GM21367 (cell line): ENCODE results near the gene ZNF776.
"Not testable (repeated sequence)": the region's sequence is repeated elsewhere in the genome, so short reads cannot be mapped to it uniquely, and the experiment has no call there.

Source experiments
- ATAC-seq: cut with Tn5 transposase; IDR thresholded peaks from one replicate; pipeline ENCODE4 v1.9.1; 2021; ENCODE audit not compliant: unreplicated experiment

Gene ZNF776

DNA sequence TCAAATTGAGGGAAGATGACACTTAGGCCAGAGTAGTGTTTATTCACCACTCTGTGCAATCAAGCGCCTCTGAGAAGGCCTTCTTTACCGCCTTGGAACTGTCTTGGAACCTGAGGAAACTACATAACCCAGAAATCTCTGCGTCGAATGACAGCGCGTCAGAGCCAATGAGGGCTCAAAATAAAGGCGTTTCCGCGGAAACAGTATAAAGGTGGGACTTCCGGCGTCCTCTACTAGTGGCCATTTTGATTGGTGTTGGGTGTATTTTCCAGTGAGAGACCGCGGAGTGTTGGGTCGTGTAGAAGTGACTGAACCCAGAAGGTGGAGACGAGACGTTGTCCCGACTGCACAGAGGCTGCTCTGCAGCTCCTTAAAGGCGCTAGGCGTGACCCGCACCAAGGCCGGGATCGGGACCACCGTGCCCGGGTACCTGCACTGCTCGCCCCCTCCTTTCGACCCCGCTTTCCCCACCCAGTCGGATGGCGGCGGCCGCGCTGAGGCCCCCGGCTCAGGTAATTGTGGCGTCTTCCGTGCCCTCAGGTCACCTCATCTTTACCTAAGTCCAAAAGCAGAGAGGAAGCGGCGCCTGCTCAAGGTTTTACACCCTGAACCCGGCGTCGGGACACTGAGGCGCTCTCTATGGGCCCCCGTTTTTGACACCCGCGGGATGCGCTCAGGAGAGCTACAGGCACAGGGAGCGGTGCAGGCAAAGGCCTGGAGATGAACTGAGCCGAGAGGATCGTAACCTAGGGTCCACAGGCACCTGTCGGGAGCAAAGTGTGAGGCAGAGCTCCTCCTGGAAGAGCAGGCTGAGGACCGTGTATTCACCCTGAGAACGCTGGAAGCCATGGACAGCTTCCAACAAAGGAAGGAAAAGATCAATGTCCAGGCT is at the start of gene ZNF776:
ZNF776 (plus strand) TSS at position 236 of the 892 bp plus-strand sequence; CDS start at position 480, 244 bp downstream.
- ATAC-seq: peak; percentile 92

DNA sequence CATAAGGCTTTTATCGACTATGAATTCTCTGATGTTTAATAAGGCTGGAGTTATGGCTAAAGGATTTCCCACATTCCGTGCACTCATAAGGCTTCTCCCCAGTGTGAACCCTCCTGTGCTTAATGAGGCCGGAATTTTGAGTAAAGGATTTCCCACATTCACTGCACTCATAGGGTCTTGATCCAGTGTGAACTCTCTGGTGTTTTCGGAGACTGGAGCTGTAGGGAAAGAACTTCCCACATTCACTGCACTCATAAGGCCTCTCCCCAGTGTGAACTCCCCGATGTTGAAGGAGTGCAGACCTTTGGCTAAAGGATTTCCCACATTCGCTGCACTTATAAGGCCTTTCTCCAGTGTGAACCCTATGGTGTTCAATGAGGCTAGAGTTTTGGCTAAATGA is 45.0 kb upstream of the ZNF776 start:
- ATAC-seq: no peak

DNA sequence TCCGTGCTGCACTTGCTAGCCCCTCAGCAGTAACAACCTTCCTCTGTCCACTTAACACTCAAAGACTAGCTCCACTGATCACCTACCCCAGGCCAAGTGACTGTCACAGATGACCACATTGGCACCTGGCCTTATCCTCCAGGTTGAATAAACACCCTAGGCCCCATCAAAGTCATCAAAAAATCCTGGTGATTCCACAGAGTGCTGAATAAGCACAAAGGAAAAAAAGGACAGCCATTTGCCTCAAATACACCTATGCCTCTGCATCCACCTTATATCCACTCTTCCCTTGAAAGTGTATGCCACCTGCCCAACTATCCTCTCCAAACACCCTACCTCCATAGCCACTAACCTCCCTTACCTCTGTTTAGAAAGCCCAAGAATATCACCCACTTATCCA is 40.3 kb upstream of the ZNF776 start:
- no peak for ATAC-seq

DNA sequence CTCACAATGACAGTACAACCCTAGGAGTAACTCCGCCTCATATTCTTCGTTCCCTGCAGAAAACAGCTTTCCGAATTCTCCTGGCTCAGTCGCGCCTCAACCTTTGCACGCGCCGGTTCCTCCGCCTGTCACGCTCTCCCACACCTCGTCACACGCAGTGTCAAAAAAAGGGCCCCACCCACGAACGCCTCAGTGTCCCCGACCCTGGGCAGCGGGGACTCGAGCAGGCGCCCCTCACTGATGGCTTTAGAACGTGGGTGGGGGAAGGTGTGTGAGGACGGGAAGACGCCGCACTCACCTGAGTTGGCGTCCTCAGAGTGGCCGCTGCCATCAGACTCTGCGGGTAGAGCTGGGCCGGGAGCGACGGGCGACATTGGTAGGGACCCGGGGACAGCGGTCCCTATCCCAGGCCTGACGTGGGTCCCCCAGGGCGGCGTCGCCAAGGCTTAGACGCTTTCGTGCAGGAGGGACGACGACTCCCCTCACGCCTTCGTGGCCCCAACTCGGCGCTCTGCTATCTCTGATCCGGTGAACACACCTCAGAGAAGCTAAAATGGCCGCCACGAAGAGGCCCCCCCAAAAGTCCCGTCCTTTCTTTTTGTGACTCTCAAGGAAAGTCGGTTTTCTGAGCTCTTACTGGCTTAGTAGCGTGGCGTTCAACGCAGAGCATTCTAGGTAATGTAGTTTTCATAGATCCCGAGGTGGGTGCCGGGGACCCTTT is 37.8 kb upstream of the ZNF776 start, which contains the start of gene ZNF154:
ZNF154 (minus strand) TSS at position 564 of the 721 bp plus-strand sequence; CDS start at position 331, 233 bp downstream.
- no peak for ATAC-seq

DNA sequence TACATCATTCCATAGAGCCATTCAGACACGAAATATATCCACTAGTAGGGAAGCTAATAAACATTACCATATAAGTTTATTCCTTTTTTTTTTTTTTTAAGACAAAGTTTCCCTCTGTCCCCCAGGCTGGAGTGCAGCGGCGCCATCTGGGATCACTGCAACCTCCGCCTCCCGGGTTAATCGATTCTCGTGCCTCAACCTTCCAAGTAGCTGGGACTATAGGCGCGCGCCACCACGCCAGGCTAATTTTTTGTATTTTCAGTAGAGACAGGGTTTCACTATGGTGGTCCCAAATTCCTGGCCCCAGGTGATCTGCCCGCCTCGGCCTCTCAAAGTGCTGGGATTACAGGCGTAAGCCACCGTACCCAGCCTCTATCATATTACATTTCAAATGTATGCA is 37.0 kb upstream of the ZNF776 start:
- ATAC-seq: no peak

DNA sequence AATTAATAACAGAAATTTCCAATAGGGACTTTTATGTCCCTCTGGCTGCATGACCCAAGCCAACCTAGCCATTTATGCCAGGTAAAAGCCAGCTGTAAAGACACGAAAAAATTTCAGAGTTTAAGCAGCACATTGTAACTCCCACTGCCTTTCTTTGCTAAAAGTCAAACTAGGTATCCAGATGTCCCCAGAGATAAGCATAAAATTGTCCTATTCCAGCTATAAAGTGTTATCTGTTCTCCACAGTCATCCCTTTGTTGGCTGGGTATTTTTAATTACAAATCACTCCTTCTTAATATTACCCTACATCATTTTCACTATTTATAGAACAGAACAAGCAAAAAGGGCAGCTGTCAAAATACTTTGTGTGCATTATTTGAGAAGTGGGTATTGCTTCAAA is 34.4 kb upstream of the ZNF776 start:
- ATAC-seq: no peak

DNA sequence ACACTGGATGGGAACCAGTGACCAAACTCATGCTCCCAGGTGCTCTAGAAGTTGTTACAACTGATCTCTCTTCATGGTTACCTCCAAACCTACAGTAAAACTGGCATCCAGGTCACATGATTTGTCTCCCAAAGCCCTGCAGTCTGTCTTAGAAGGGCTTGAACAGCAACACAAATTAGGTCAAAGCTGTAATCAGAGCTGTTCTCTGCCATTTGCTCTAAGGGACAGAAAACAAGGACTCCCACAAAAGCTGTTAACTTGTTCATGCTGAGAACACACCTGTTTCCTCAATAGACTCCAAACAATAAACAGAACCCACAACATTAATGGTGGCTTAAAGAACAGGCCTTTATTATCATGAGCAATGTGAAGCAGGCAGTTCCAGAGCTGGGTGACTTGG is 27.2 kb upstream of the ZNF776 start:
- ATAC-seq: no peak

DNA sequence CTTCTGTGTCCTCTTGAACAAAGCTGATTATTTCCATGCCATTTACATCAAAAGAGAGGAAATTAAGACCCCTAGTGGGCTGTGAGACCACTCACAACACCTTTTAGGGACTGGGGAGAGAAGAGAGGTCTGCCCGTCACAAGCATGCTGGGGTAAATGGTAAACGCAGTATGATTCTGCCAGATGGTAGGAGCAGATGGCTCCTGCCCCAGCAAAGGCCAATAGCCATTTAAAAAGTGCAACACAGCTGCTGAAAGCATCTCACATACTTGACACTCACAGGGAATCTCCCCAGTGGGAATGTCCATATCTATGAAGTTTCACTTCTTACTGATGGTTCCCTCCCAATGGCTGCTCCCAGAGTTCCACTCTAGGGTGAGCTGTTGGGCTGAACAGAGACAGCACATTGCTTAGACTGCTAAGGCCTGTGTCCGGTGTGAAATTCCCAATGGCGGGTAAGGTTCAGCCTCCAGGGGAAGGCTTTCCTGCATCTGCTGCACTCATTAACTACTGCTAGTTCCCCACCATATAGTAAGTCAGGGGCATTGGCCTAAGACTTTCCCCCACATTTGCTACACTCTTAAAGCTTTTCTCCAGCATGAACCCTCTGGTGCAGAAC is 26.6 kb upstream of the ZNF776 start:
- no peak for ATAC-seq

DNA sequence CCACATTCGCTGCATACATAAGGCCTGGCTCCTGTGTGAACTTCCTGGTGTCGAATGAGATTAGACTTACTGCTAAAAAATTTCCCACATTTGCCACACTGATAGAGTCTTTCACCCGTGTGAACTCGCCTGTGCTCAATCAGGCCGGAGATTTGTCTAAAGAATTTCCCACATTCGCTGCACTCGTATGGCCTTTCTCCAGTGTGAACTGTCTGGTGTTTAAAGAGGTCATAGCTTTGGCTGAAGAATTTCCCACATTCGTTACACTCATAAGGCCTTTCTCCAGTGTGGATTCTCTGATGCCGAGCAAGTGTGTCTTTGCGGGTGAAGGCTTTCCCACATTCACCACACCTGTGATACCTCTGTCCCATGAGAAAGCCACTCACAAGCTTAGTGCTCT is 25.7 kb upstream of the ZNF776 start:
- ATAC-seq: no peak

DNA sequence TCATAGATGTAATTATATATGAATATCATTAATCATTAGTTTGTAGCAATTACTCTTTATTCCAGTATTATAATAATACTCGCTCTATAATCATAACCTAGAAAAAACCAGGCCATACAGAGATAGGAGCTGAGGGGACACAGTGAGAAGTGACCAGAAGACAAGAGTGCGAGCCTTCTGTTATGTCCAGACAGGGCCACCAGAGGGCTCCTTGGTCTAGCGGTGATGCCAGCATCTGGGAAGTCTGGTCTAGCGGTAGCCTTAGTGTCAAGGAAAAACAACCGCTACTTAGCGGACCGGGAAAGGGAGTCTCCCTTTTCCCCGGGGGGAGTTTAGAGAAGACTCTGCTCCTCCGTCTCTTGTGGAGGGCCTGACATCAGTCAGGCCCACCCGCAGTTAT is 8.3 kb upstream of the ZNF776 start:
- ATAC-seq: not testable (repeated sequence)

DNA sequence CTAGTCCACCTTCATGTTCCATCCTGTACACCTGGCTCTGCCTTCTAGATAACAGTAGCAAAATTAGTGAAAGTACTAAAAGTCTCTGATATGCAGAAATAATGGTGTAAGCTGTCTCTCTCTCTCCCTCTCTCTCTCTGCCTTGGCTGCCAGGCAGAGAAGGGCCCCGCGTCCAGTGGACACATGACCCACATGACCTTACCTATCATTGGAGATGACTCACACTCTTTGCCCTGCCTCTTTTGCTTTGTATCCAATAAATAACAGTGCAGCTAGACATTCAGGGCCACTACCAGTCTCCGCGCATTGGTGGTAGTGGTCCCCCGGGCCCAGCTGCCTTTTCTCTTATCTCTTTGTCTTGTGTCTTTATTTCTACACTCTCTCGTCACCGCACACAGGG is 7.8 kb upstream of the ZNF776 start:
- ATAC-seq: not testable (repeated sequence)

DNA sequence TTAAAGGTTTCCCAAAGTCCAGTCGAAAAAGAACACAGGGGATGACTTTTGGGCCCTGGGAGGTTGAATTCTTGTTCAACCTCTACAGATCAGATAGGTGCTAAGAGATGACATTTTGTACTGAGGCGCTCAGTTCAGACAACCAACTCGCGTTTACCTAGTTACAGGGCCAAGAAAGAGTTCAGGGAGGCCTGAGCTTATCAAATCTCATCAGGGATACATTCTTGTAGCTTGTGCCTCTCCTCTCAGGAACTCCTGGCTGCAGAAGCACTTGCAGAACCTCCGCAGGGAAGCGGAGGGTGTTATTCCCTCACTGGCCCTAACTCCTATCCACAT is 825 bp downstream of the ZNF776 start:
- no peak for ATAC-seq

DNA sequence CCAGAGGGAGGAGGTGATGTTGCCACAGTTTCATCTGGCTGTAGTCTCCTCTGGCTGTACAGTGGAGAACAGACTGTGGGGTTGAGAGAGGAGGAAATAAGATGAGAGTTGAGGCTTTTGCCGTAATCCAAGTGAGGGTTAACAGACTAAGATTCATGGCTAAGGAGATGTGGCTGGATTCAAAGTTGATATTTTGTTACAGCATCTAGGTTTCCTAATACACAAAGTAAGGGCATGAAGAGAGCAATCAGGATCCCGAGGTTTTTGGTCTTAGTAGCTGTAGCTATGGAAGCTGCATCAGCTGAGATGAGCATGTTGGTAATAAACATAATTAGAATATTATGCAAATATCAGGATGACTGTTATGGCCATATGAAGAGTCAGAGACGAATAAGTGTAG is 1.4 kb downstream of the ZNF776 start:
- ATAC-seq: no peak

DNA sequence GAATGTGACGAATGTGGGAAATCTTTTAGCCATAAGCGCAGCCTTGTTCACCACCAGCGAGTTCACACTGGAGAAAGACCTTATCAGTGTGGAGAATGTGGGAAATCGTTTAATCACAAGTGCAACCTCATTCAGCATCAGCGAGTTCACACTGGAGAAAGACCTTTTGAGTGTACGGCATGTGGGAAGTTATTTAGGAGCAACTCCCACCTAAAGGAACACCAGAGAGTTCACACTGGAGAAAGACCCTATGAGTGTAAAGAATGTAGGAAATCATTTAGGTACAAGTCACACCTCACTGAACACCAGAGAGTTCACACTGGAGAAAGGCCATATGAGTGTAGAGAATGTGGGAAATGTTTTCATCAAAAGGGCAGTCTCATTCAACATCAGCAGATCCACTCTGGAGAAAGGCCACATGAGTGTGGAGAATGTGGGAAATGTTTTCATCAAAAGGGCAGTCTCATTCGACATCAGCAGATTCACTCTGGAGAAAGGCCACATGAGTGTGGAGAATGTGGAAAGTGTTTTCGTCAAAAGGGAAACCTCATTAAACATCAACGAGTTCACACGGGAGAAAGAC is 7.6 kb downstream of the ZNF776 start:
- no peak for ATAC-seq

DNA sequence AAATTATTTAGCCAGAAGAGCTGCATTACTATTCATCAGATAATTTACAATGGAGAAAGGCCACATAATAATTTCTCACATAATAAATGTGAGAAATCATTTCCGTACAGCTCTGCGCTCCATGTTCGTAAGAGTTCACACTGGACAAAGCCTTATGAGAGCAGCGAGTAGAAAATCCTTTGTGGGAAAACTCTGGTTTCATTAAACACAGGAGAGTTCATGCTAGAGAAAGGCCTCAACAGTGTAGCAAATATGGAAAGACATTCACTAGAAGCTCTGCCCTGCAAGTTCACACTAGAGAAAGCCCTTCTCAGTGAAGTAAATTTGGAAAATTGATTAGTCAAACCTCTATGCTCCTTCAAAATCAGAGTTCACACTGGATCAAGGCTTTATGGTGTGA is 8.4 kb downstream of the ZNF776 start:
- no peak for ATAC-seq

DNA sequence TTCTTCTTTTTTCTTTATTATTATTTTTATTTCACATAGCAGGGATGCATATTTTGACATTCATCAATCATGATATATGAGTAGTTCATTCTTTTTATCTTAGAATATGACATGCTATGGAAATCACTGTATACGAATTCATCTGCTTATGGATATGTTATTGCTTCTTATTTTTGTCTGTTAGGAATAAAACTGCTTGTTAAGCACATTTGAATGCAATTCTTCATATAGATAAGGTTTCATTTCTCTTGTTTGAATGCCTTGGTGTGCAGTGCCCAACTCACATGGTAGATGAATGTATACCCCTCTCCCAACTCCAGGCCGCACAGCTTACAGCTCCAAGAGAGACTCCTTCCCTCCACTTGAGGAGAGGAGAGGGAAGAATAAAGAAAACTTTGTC is 11.3 kb downstream of the ZNF776 start:
- ATAC-seq: no peak

DNA sequence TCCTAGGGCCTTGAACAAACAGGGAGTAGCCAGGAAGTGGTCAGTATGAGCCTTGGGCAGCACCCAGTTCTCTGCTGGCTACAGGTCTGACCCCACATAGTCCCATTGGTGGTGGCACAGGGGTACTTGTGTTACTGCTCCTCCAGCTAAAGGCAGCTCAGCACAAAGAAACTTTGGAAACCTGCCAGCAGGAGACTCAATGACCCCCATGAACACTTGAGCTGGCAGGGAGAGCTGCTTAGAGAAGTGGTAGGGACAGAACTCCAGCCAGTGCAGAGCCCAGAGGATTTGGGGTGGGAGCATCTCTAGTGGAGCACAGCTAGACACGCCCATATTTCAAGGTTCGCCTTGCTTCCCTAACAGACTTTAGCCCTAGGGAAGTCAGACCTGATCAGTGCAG is 12.5 kb downstream of the ZNF776 start:
- no peak for ATAC-seq

DNA sequence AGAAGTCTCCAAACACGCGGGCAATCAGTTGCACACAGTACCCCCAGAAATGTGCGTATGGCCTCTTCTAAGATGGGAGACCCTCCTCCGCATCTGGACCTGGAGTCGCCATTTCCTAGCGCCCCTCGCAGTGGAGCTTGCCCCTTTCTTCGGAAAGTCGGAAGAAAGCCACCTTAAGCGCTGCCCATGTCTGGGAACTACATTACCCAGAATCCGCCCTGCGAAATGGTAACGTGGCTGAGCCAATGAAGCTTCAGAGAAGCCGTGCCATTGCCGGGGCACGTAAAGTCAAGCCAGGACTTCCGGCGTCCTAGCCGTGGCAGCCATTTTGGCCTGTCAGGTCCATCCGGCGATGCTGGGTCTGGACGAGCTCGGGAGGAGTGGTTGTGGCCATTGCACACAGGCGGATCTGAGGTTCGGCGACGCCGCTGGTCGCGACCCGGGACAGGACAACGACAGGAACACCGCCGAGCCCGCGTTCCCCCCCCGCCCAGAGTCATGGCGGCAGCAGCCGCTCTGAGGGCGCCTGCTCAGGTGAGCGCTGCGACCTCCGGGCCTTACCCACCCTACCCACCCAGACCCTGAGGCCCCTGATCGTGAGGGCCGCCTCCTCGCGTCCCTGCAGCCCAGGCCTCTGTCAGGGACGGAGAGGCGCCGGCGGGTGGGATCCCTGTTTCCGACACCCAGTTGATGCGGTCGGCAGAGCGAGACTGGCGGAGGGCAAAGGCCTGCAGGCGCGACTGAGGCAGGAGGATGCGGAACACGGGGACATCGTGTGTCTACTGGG is 22.9 kb downstream of the ZNF776 start, which contains the start of gene ZNF586:
ZNF586 (plus strand) TSS at position 332 of the 787 bp plus-strand sequence; CDS start at position 499, 167 bp downstream.
- peak; percentile 84 for ATAC-seq

DNA sequence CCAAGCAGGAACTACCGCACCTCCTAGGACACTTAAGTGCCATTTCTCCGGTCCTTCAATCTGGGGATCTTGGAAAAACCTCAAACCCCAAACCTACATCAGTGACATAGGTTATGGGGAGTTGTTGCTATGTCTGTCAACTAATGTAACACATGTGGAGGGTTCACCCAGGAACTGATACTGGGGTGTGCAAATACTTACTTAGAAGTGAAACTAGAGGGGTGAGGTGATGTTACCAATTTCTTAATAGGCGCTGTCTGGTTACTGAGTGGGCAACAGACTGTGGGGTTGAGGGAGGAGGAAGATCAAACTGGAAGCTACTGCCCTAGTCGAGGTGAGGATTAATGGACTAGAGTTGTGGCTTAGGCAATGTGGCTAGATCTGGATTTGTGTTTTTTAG is 24.8 kb downstream of the ZNF776 start:
- no peak for ATAC-seq

DNA sequence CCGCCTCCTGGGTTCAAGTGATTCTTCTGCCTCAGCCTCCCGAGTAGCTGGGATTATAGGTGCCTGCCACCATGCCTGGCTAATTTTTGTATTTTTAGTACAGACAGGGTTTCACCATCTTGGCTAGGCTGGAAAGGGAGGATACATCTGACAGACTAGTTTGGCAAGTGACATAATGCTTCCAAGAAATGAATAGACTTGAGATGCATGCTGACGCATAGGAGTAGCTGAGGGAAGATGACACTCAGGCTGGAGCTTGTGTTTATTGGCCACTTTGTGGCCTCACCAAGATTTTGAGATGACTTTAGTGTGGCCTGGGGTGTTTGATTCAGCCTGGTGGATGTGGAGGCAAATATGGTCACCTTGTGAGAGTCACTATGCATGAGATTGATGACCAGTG is 26.9 kb downstream of the ZNF776 start:
- ATAC-seq: no peak
